Kidney epithelial cell (primary cell): ENCODE results near the gene CAMTA1. TPM values are rescaled to one million over a fixed set of nuclear protein-coding genes. Genes with fewer than 3 reads are reported as not detected.

Source experiments
- DNase-seq: peaks from one replicate; pipeline ENCODE4 v3.0.0-alpha.2; 2010; ENCODE audit warnings: low read depth
- H3K27me3 ChIP-seq: 2 replicates; pipeline ENCODE4 v1.6.0; 2011; ENCODE audit warnings: low read length; ENCODE audit not compliant: control insufficient read depth, insufficient read depth
- H3K36me3 ChIP-seq: 2 replicates; pipeline ENCODE4 v1.5.1; 2011; ENCODE audit warnings: low read length; ENCODE audit not compliant: control insufficient read depth, insufficient read depth
- H3K4me3 ChIP-seq: 2 replicates; pipeline ENCODE4 v1.5.1; 2011; ENCODE audit warnings: low read depth, mild to moderate bottlenecking, control low read depth, low read length
- total RNA-seq: library from RNA; depleted of rRNA; stranded (reverse); fragments of >200 nt; gene quantifications from 2 replicates; pipeline ENCODE4 v1.2.3, GENCODE V29; 2015
- TF ChIP-seq, protein P1 (sequence below): IDR thresholded peaks from 2 replicates; pipeline ENCODE4 v1.5.1; 2011; ENCODE audit warnings: mild to moderate bottlenecking, moderate library complexity, low read length, control low read depth, inconsistent platforms; ENCODE audit not compliant: insufficient read depth, poor library complexity, severe bottlenecking

The CAMTA1 gene
- total RNA-seq, 1 donor from 2014 or later, result 76.5 TPM

DNA sequence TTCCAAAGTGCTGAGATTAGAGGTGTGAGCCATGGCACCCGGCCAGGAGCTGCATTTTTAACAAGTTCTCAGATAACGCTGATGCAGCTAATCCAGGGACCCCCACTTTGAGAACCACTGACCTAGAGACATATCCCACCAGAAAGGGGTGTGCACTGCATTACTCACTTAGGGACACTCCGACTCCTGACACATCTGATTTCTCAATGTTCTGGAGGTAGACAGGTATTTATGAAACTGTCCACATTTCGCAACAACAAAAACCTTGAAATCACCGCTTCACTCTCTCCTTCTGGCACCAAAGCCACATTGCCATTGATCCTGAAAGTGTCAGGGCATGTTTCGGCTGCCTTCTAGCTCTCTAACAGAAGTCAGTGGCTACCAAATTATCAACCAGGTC lies 23.2 kb upstream of the CAMTA1 start:
- Histone ChIP-seq H3K27me3 (no peaks in the 10 kb centered on the region), H3K4me3 (no peak overlapping the region), H3K36me3 (no peaks in the 10 kb centered on the region)
- DNase-seq, result no peak
- TF ChIP-seq, protein P1, sequence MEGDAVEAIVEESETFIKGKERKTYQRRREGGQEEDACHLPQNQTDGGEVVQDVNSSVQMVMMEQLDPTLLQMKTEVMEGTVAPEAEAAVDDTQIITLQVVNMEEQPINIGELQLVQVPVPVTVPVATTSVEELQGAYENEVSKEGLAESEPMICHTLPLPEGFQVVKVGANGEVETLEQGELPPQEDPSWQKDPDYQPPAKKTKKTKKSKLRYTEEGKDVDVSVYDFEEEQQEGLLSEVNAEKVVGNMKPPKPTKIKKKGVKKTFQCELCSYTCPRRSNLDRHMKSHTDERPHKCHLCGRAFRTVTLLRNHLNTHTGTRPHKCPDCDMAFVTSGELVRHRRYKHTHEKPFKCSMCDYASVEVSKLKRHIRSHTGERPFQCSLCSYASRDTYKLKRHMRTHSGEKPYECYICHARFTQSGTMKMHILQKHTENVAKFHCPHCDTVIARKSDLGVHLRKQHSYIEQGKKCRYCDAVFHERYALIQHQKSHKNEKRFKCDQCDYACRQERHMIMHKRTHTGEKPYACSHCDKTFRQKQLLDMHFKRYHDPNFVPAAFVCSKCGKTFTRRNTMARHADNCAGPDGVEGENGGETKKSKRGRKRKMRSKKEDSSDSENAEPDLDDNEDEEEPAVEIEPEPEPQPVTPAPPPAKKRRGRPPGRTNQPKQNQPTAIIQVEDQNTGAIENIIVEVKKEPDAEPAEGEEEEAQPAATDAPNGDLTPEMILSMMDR, result no peak

DNA sequence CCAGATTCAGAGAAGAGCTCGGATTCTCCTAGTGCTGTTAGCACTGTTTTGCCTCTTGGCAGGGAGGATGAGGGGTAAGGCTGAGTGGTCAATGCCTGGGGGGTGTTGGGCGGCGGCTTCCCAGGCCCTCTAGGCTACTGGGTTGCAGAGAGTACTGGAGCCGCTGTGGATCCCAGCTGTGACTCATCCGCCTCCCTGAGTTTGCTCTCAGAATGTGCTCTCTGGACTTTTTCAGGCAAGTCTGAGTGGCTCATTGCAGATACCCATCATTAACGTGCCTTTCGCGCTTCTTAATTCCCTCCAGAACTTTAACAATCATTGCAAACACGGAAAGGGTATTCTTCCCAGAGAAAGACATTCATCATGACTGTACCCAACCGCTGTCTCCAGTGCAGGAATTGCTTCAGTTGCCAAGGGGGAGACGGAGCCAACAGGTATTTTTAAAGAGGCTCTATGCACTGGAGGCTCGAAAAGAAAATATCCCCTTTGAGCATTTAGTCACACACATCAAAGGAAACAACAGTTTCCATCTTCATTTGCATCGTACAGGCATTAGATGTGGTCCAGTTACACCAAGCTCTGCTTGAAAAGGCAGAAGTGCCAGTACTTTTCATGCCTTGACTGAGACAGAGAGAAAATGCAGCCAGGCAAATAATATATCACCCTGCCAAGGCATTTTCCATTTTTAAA lies 14.4 kb upstream of the CAMTA1 start:
- no peaks in the 10 kb centered on the region for H3K27me3 ChIP-seq
- no peaks in the 10 kb centered on the region for H3K36me3 ChIP-seq
- DNase-seq, result peak; percentile 28
- TF ChIP-seq, protein P1, result no peak
- H3K4me3 ChIP-seq, result no peak overlapping the region

DNA sequence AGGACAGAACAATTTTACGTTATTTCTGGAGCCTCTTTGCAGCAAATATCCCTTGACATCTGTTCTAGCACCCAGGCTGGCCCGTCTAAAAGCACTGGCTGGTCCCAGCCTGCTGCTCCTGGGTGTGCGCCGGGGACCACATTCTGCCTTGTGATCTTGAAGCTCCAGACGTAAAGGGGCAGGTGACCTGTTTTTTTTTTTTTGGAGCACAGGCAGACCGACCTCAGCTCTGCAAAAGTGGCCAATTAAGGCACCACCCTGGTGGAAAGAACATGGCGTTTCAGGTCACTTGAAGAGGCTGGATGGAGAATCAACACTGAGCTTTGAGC lies 13.8 kb upstream of the CAMTA1 start:
- Histone ChIP-seq H3K4me3 (no peak overlapping the region), H3K36me3 (no peaks in the 10 kb centered on the region), H3K27me3 (no peaks in the 10 kb centered on the region)
- DNase-seq, result no peak
- TF ChIP-seq, protein P1, result no peak

DNA sequence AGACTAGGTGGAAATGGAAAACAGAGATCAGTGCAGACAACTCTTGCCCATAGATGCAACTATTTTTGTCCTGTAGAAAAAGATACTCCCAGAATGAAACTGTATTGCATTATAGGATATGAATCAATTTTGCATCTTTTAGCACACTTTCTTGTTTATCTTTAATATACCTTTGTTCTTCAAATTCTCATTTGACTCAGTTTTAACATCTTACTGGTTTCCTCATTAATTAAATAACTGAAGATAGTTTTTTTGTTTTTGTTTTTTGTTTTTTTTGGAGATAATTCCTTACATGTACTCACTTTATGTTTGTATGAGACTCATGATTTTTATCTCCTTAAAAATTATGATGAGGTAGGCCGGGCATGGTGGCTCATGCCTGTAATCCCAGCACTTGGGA lies 10.9 kb upstream of the CAMTA1 start:
- no peak overlapping the region for H3K4me3 ChIP-seq
- TF ChIP-seq, protein P1, result no peak

DNA sequence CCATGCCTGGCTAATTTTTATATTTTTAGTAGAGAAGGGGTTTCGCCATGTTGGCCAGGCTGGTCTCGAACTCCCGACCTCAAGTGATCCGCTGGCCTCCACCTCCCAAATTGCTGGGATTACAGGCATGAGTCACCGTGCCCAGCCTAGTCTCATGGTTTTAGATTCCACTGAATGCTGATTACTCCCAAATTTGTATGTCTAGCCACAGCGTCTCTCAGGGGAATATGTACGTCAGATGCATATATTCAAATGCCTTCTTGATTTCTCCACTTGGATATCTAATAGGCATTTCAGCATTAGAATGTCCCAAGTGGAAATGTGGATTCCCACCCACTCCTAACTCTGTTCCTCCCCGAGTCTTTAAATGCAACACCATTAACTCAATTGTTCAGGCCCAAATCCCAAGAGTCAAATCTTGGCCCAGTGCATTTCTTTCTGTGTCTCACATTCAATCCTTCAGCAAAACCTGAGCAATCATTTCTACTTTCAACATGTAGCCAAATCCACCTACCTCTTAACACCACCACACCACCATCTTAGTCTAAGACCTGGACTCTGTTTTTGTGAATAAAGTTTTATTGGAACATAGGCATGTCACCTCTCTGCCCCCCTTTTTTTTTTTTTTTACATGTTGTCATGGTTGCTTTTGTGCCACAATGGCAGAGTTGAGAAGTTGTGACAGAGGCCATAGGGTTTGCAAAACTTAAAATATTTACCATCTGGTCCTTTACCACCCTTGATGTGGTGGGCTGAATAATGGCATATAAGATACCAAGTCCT lies 9.8 kb upstream of the CAMTA1 start:
- no peak overlapping the region for H3K4me3 ChIP-seq
- TF ChIP-seq, protein P1, result no peak
- H3K36me3 ChIP-seq, result no peaks in the 10 kb centered on the region
- no peak for DNase-seq
- H3K27me3 ChIP-seq, result no peaks in the 10 kb centered on the region

More for the DNA sequence above, 10.9 kb upstream of the CAMTA1 start:
- Histone ChIP-seq H3K27me3 (no peaks in the 10 kb centered on the region), H3K36me3 (no peaks in the 10 kb centered on the region)
- DNase-seq, result no peak
